Heart right ventricle (tissue), 16 donors: ENCODE data around the gene FAM131C. TPM values are rescaled to one million over a fixed set of nuclear protein-coding genes. Genes with fewer than 3 reads are reported as not detected.

Experiments
- ATAC-seq, 8 donors: fragments of 200-7000 bp; cut with Tn5 transposase; one replicate each; pipeline ENCODE4 v1.9.1; 2020; ENCODE audit warnings: mild to moderate bottlenecking in 8 of 8, moderate library complexity in 8 of 8, moderate number of reproducible peaks in 1 of 8
- DNase-seq, 2 donors: peaks; one replicate each; pipeline ENCODE4 v3.0.0-alpha.2; 2020
- H3K27ac ChIP-seq, 10 donors: fragments of 200-600 bp; sonication (generic) in 2 of 10; one replicate each; pipeline versions ENCODE4 v1.5.0 to v1.8.0; 2020 to 2022; ENCODE audit warnings: mild to moderate bottlenecking in 3 of 10
- H3K27me3 ChIP-seq, 7 donors: fragments of 200-600 bp; one replicate each; pipeline ENCODE4 v1.8.0; 2021 to 2022; ENCODE audit warnings: mild to moderate bottlenecking in 2 of 7
- H3K36me3 ChIP-seq, 9 donors: fragments of 200-600 bp; sonication (generic) in 1 of 9; one replicate each; pipeline versions ENCODE4 v1.5.0 to v1.8.0; 2020 to 2022; ENCODE audit warnings: mild to moderate bottlenecking in 2 of 9
- H3K4me1 ChIP-seq, 9 donors: fragments of 200-600 bp; sonication (generic) in 1 of 9; one replicate each; pipeline versions ENCODE4 v1.5.0 to v1.8.0; 2020 to 2022; ENCODE audit warnings: mild to moderate bottlenecking in 4 of 9
- H3K4me3 ChIP-seq, 10 donors: fragments of 200-600 bp; sonication (generic) in 2 of 10; one replicate each; pipeline versions ENCODE4 v1.5.0 to v1.8.0; 2020 to 2022; ENCODE audit warnings: mild to moderate bottlenecking in 7 of 10, moderate library complexity in 2 of 10
- H3K9me3 ChIP-seq, 11 donors: fragments of 200-600 bp in 10 of 11; sonication (generic) in 2 of 11; one replicate each; pipeline versions ENCODE4 v1.5.0 to v1.8.0; 2013 to 2022; ENCODE audit warnings: mild to moderate bottlenecking in 2 of 11, control low read depth in 1 of 11, moderate library complexity in 1 of 11
- CTCF ChIP-seq, 9 donors: fragments of 200-600 bp; sonication (generic) in 2 of 9; IDR thresholded peaks; one replicate each; pipeline versions ENCODE4 v1.5.0 to v1.8.0; 2021 to 2022; ENCODE audit warnings: antibody characterized with exemption in 9 of 9, mild to moderate bottlenecking in 5 of 9, moderate library complexity in 1 of 9
- WGBS, 2 donors: extraction: QIAGEN DNeasy Blood & Tissue Kit; methylation state at CpG; one replicate each; pipeline ENCODE4 v1.1.7; 2013; ENCODE audit warnings: inconsistent platforms in 1 of 2; 5-methylcytosine and 5-hydroxymethylcytosine counted together
- intact Hi-C, 10 donors: fragments of 100-400 bp; cut with DNase I; formaldehyde crosslinking; loops; one replicate each; pipeline versions ENCODE4 v1.11.1 to v1.14.2; 2022
- polyA plus RNA-seq, 2 donors: library from polyadenylated mRNA; stranded (reverse); fragments of 200-250 nt; gene quantifications; one replicate each; pipeline ENCODE4 v1.2.3, GENCODE V29; 2013
- total RNA-seq, 10 donors: library from RNA; stranded (reverse); fragmentation: NEBNext Ultra II Directional in 3 of 10; extraction: Animal tissue kit (Norgen Biotek cat#: 25700) in 3 of 10; gene quantifications; one replicate each; pipeline versions ENCODE4 v1.2.1 to v1.2.4, GENCODE V29; 2021 to 2023
- donor health status: Arrhythmogenic right ventricular cardiomyopathy.
- donor health status: ischemic (EF 13 %, LVEDD 7.1; RV severe dilation, severe dysfunction).
- donor health status: healthy with polysubstance abuse.
- donor health status: DM: no; HTN: yes; CAD: no.
- donor health status: DM: no; HTN: no; CAD: no.
- donor health status: ischemic (EF 25% LVEDD 6.9; RV normal size, moderate dysfunction).
- donor health status: ischemic (EF 25% LVEDD 5.7; RV mildly dilated, moderate dysfunction).
- donor health status: healthy.
- donor health status: DM: yes; HTN: yes; CAD: no.
- donor health status: Ischemic cardiomyopathy.
- donor health status: ischemic (EF 35%, LVEDD 5.7; RV mildly dilated, moderate dysfunction).
- donor health status: nonischemic (EF 11% LVEDD 7.7; RV severe dilation, severe dysfunction).
- donor health status: DM: yes; HTN: yes; CAD: no.
- donor health status: PGD.
- donor health status: ischemic (EF 29% LVEDD 5.4; RV normal size, mild dysfunction).
- donor health status: nonischemic (EF 23%, LVEDD 6.1; RV moderate dilation, normal function).

Gene FAM131C
- total and polyA plus RNA-seq, 12 donors: 0.72 to 11.8 (median 2.4) TPM

DNA sequence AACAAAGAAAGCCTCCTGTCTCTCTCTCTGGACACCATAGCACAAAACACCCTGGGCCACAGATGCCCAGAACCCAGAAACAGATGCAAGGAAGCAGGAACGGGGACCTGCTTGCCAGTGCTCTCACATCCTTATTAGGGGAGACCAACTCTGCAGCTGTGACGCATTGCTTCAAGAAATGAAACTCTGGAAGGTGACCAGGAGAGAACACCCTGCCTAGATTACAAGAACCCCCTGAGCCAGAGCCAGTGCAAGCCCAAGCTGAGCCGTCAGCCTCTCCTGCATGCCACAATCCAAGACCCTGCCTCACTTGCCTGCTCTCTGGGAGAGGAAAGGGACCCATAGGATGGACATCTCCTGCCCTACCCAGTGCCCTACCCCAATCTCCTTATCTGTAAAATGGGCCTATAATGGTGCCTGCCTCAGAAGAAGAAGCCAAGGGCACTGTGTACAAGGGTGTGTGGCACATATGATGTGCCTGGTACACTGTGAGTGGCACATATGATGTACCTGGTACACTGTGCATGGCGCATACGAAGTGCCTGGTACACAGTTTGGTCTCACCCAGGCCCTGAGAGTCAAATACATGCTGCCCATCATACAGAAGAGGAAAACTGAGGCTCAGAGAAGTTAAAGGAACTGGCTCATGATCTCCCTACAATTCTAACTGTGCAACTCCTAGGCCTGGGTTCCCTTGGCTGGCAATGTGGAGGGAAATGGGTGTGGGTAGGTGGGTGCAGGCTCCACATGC is 16.8 kb upstream of the FAM131C start:
- ATAC-seq: no peak

GRCh38 chr1:16088996-16089395 is 15.5 kb upstream of the FAM131C start:
- DNase-seq (no peak), ATAC-seq (peak in 3 of 8 donors; percentile 34 to 53 (median 34))
- H3K27ac ChIP-seq: peak overlapping the region in 4 of 10 donors; percentile 19 to 62 (median 46)
- H3K36me3 ChIP-seq: no peaks in the 10 kb centered on the region
- peaks cover 5 to 40% (median 13%) of the 10 kb centered on the region in 9 donors for H3K4me1 ChIP-seq
- WGBS, 2 donors: 68 to 83% methylated on average over 9 of the region's 9 CpGs
- H3K9me3 ChIP-seq: no peaks in the 10 kb centered on the region
- no peak overlapping the region for H3K4me3 ChIP-seq
- intact Hi-C loops: loop anchor here in 2 of 10 donors (5.0 to 10.0 kb wide), 2 partner anchors 43 to 46 kb away; no protein-coding TSS in a partner anchor
- TF ChIP-seq CTCF (IDR thresholded peaks at IDR 0.05): no peak
- no peaks in the 10 kb centered on the region for H3K27me3 ChIP-seq

More for the DNA sequence above, 16.8 kb upstream of the FAM131C start:
- H3K9me3 ChIP-seq: no peaks in the 10 kb centered on the region
- H3K27me3 ChIP-seq: no peaks in the 10 kb centered on the region
- intact Hi-C loops: no loop called here
- 86 to 87% methylated on average over 5 of the region's 5 CpGs for WGBS, 2 donors
- no peak for TF ChIP-seq CTCF (IDR thresholded peaks at IDR 0.05)
- H3K4me1 ChIP-seq: peaks cover 2 to 27% (median 13%) of the 10 kb centered on the region in 9 donors
- H3K4me3 ChIP-seq: no peak overlapping the region
- H3K27ac ChIP-seq: no peak overlapping the region
- no peak for DNase-seq
- no peaks in the 10 kb centered on the region for H3K36me3 ChIP-seq

- H3K4me3 ChIP-seq: no peak overlapping the region
- TF ChIP-seq CTCF (IDR thresholded peaks at IDR 0.05): no peak
- no peaks in the 10 kb centered on the region for H3K36me3 ChIP-seq
- DNase-seq: no peak
- H3K4me1 ChIP-seq: peaks cover 5 to 43% (median 13%) of the 10 kb centered on the region in 9 donors
- peak in 7 of 8 donors; percentile 26 to 65 (median 46) for ATAC-seq
- 74 to 75% methylated on average over 17 of the region's 17 CpGs for WGBS, 2 donors
- no peaks in the 10 kb centered on the region for H3K27me3 ChIP-seq
- intact Hi-C loops: loop anchor here in 2 of 10 donors (5.0 to 10.0 kb wide), 2 partner anchors 44 to 46 kb away; no protein-coding TSS in a partner anchor
- H3K27ac ChIP-seq: peak overlapping the region in 6 of 10 donors; percentile 19 to 62 (median 41)
- H3K9me3 ChIP-seq: no peaks in the 10 kb centered on the region
Measured at GRCh38 chr1:16088351-16088911, 15.0 kb upstream of the FAM131C start.

- Histone ChIP-seq H3K9me3 (no peaks in the 10 kb centered on the region), H3K4me3 (no peak overlapping the region), H3K27ac (peak overlapping the region in 5 of 10 donors; percentile 19 to 62 (median 39)), H3K36me3 (no peaks in the 10 kb centered on the region), H3K4me1 (peaks cover 5 to 50% (median 14%) of the 10 kb centered on the region in 9 donors), H3K27me3 (no peaks in the 10 kb centered on the region)
- WGBS, 2 donors: 72 to 84% methylated on average over 6 to 7 of the region's 7 CpGs
- DNase-seq: no peak
- ATAC-seq: no peak
- TF ChIP-seq CTCF (IDR thresholded peaks at IDR 0.05): no peak
- intact Hi-C loops: loop anchor here in 2 of 10 donors (5.0 to 10.0 kb wide), 2 partner anchors 45 to 47 kb away; no protein-coding TSS in a partner anchor
Measured at GRCh38 chr1:16087733-16088132, 14.3 kb upstream of the FAM131C start.
